SK-N-SH (cell line): Measurements from ENCODE around the gene VN1R2. TPM values are rescaled to one million over a fixed set of nuclear protein-coding genes. Genes with fewer than 3 reads are reported as not detected.
A peak's percentile ranks its signal among the peaks of the same experiment; 100 is the strongest.
"Not testable (repeated sequence)": the region's sequence is repeated elsewhere in the genome, so short reads cannot be mapped to it uniquely, and the experiment has no call there.

ENCODE experiments used
- CTCF ChIA-PET: fragments of 300-600, 350-600 bp; formaldehyde crosslinking; extraction: SDS; loops from one replicate; lab custom pipeline; 2021; lab: Yijun Ruan, JAX
- POLR2A ChIA-PET: fragments of 350-600 bp; sonication (Branson Sonifier 250); formaldehyde crosslinking; extraction: SDS; loops from one replicate; lab custom pipeline; 2020; ENCODE audit warnings: antibody characterized with exemption, inconsistent platforms; lab: Yijun Ruan, JAX
- DNase-seq: peaks from one replicate; pipeline ENCODE4 v3.0.0; 2012
- H2AFZ ChIP-seq: fragments of 200-600 bp; sonication (generic); 2 replicates; pipeline ENCODE4 v1.8.1; 2016; ENCODE audit warnings: antibody characterized with exemption, mild to moderate bottlenecking, low read depth
- H3F3A ChIP-seq: fragments of 200-600 bp; sonication (generic); replicated peaks from 2 replicates; pipeline ENCODE3; 2016; ENCODE audit warnings: antibody characterized with exemption, mild to moderate bottlenecking; ENCODE audit not compliant: insufficient read depth
- H3K27ac ChIP-seq, 2 experiments: fragments of 200-500 bp in 1 of 2; fragments of 200-600 bp in 1 of 2; sonication (Bioruptor generic) in 1 of 2; sonication (generic), shearing (Covaris generic) in 1 of 2; 2 replicates each; pipeline versions ENCODE4 v1.5.1 to v1.6.1; 2014 to 2016; ENCODE audit warnings: low read depth in 2 of 2, inconsistent platforms in 1 of 2, low read length in 1 of 2, mild to moderate bottlenecking in 1 of 2, mixed read lengths in 1 of 2
- H3K27me3 ChIP-seq: fragments of 200-600 bp; sonication (generic), shearing (Covaris generic); 2 replicates; pipeline ENCODE4 v1.6.1; 2016; ENCODE audit warnings: mixed run types; ENCODE audit not compliant: insufficient read depth
- H3K36me3 ChIP-seq, 2 experiments: fragments of 200-500 bp in 1 of 2; fragments of 200-600 bp in 1 of 2; sonication (Bioruptor generic) in 1 of 2; sonication (generic) in 1 of 2; replicated peaks in 1 of 2; 2 replicates each; pipeline versions ENCODE3 to v1.5.1; 2014 to 2016; ENCODE audit warnings: low read length in 1 of 2, mild to moderate bottlenecking in 1 of 2; ENCODE audit not compliant: insufficient read depth in 2 of 2, control insufficient read depth in 1 of 2
- H3K4me1 ChIP-seq, 2 experiments: fragments of 200-500 bp in 1 of 2; fragments of 200-600 bp in 1 of 2; sonication (Bioruptor generic) in 1 of 2; sonication (generic), shearing (Covaris generic) in 1 of 2; 2 replicates each; pipeline versions ENCODE4 v1.5.1 to v1.6.1; 2014 to 2016; ENCODE audit warnings: low read depth in 1 of 2, low read length in 1 of 2, mixed run types in 1 of 2; ENCODE audit not compliant: insufficient read depth in 2 of 2, control insufficient read depth in 1 of 2
- H3K4me2 ChIP-seq: fragments of 200-600 bp; sonication (generic), shearing (Covaris generic); 2 replicates; pipeline ENCODE4 v1.6.1; 2017; ENCODE audit warnings: mixed run types
- H3K4me3 ChIP-seq, 2 experiments: fragments of 200-500 bp in 1 of 2; fragments of 200-600 bp in 1 of 2; sonication (Bioruptor generic) in 1 of 2; sonication (generic), shearing (Covaris generic) in 1 of 2; 2 replicates each; pipeline versions ENCODE4 v1.5.1 to v1.8.1; 2014 to 2016; ENCODE audit warnings: low read depth in 2 of 2, inconsistent platforms in 1 of 2, low read length in 1 of 2, mild to moderate bottlenecking in 1 of 2, mixed read lengths in 1 of 2, moderate library complexity in 1 of 2
- H3K79me2 ChIP-seq: fragments of 200-600 bp; sonication (generic); 2 replicates; pipeline ENCODE4 v1.8.1; 2017; ENCODE audit warnings: mild to moderate bottlenecking; ENCODE audit not compliant: insufficient read depth
- H3K9ac ChIP-seq: fragments of 200-600 bp; sonication (generic); 2 replicates; pipeline ENCODE4 v1.6.1; 2017; ENCODE audit warnings: mixed run types
- H3K9me2 ChIP-seq: fragments of 200-600 bp; sonication (generic); 2 replicates; pipeline ENCODE4 v1.6.1; 2017; ENCODE audit warnings: mixed run types
- H3K9me3 ChIP-seq: fragments of 200-600 bp; sonication (generic); 2 replicates; pipeline ENCODE4 v1.6.1; 2017; ENCODE audit warnings: mixed run types, mild to moderate bottlenecking, moderate library complexity
- H4K20me1 ChIP-seq: fragments of 200-600 bp; sonication (generic); 2 replicates; pipeline ENCODE4 v1.6.1; 2017; ENCODE audit warnings: mild to moderate bottlenecking, mixed run types; ENCODE audit not compliant: insufficient read depth
- FOXJ3 ChIP-seq: sonication (generic); formaldehyde crosslinking; IDR thresholded peaks from 2 replicates; pipeline ENCODE4 v1.5.1; 2020; ENCODE audit warnings: mild to moderate bottlenecking, missing genetic modification reagents
- GABPA ChIP-seq: IDR thresholded peaks from 2 replicates; pipeline ENCODE4 v1.4.0; 2012; ENCODE audit warnings: low read depth, mild to moderate bottlenecking
- GATA2 ChIP-seq: sonication (generic); formaldehyde crosslinking; IDR thresholded peaks from 2 replicates; pipeline ENCODE4 v1.5.0; 2020; ENCODE audit warnings: mild to moderate bottlenecking, missing genetic modification reagents
- MXI1 ChIP-seq: IDR thresholded peaks from 2 replicates; pipeline ENCODE4 v1.6.1; 2012; ENCODE audit warnings: mild to moderate bottlenecking, low read depth, low read length, improper control_type of control experiment
- POLR2AphosphoS5 ChIP-seq: IDR thresholded peaks from 2 replicates; pipeline ENCODE4 v1.6.1; 2012; ENCODE audit warnings: low read depth, low read length
- RCOR1 ChIP-seq: fragments of 150-350 bp; IDR thresholded peaks from 2 replicates; pipeline ENCODE4 v1.6.1; 2017; ENCODE audit warnings: antibody characterized with exemption, low read length
- RFX5 ChIP-seq: IDR thresholded peaks from 2 replicates; pipeline ENCODE4 v1.6.1; 2012; ENCODE audit warnings: mild to moderate bottlenecking, improper control_type of control experiment, low read length
- SMC3 ChIP-seq: IDR thresholded peaks from 2 replicates; pipeline ENCODE4 v1.6.1; 2012; ENCODE audit warnings: low read depth, low read length, improper control_type of control experiment
- TAF1 ChIP-seq: IDR thresholded peaks from 2 replicates; pipeline ENCODE4 v1.6.1; 2012; ENCODE audit warnings: low read depth, mild to moderate bottlenecking, low read length, moderate library complexity, borderline replicate concordance
- WGBS: methylation state at CpG from one replicate; pipeline ENCODE4 v1.1.6; 2017; ENCODE audit warnings: low lambda C conversion rate; 5-methylcytosine and 5-hydroxymethylcytosine counted together
- polyA plus RNA-seq, 3 experiments: library from polyadenylated mRNA; depleted of rRNA; stranded (reverse); fragments of >200 nt; gene quantifications; 2 replicates each; pipeline ENCODE4 v1.2.3, GENCODE V29; 2012
- TF ChIP-seq, protein P1 (sequence below): IDR thresholded peaks from 2 replicates; pipeline ENCODE4 v1.4.0; 2012; ENCODE audit warnings: low read depth, borderline replicate concordance
- TF ChIP-seq, protein P2 (sequence below): fragments of 200-600 bp; sonication (generic); IDR thresholded peaks from 2 replicates; pipeline ENCODE4 v1.6.1; 2017; ENCODE audit warnings: antibody characterized with exemption, mild to moderate bottlenecking, moderate library complexity

VN1R2 gene
- polyA plus RNA-seq, 1 of the 3 experiments (the other 2 are of a cell fraction): not detected

DNA sequence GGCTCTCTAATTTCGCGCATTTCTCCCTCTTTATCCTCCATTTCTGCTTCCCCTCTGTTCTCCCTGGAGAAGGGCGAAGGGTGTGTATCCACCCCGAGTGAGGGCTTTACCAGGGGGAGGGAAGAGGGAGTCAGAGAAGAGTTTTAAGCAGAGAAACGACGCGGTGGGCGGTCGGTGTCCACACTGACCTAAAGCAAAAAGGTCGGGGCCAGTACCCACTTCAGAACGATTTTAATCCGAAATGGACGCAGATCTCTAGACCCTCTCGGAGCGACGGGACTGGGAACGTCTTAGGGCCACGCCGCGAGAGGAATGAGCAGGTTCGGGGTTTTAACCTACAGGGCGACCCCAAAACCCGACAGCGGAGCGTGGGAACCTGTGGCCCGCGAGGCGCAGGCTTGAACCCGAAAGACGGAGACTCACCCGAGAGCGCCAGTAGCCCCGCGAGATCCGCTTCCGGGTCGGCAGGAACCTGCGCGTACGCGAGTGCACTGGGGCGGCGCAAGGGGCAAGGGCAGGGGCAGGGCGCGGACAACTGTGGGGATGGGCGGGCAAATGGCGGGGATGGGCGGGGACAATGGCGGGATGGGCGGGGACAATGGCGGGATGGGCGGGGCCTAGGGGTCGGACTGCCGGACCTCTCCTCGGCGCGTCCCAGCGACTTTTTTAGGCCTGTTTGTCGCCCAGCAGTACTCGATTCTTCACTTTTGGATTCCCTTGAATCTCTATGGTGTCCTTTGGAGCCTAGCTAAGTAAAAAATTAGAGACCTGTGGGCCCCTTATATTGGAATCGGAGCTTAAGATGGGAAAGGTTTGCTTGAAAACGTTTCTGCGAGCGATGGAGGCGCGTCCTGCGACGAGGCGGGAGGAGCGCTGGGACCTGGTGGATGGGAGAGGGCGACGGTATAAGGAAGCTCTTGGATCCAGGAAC is 3.4 kb upstream of the VN1R2 start, which contains the start of gene ZNF677 (continued):
- TF ChIP-seq, protein P1, sequence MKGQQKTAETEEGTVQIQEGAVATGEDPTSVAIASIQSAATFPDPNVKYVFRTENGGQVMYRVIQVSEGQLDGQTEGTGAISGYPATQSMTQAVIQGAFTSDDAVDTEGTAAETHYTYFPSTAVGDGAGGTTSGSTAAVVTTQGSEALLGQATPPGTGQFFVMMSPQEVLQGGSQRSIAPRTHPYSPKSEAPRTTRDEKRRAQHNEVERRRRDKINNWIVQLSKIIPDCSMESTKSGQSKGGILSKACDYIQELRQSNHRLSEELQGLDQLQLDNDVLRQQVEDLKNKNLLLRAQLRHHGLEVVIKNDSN: no peak
- TF ChIP-seq SMC3 (no peak), RCOR1 (no peak), GABPA (peak; percentile 87), GATA2 (CRISPR knock-in tag) (no peak), FOXJ3 (no peak), MXI1 (no peak), POLR2AphosphoS5 (peak; percentile 65), TAF1 (no peak), RFX5 (no peak)
- TF ChIP-seq, protein P2, sequence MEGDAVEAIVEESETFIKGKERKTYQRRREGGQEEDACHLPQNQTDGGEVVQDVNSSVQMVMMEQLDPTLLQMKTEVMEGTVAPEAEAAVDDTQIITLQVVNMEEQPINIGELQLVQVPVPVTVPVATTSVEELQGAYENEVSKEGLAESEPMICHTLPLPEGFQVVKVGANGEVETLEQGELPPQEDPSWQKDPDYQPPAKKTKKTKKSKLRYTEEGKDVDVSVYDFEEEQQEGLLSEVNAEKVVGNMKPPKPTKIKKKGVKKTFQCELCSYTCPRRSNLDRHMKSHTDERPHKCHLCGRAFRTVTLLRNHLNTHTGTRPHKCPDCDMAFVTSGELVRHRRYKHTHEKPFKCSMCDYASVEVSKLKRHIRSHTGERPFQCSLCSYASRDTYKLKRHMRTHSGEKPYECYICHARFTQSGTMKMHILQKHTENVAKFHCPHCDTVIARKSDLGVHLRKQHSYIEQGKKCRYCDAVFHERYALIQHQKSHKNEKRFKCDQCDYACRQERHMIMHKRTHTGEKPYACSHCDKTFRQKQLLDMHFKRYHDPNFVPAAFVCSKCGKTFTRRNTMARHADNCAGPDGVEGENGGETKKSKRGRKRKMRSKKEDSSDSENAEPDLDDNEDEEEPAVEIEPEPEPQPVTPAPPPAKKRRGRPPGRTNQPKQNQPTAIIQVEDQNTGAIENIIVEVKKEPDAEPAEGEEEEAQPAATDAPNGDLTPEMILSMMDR: no peak

DNA sequence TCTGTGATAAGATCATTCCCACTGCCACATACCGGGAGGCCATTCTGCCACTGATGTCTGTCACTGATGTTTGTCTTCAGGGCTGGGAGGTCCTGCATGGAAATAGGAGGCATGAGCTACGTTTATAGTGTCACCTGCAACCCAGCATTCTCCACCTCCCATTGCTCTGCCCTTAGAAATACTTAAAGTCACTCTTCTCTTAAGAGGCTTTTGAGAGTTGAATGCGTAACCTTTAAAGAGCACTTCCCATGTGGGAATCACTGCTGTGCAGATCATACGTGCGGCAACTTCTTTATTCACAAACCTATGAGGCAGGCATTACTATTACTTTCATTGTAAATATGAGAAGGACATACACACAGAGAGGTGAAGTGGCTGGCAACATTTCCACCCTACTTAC is 9.5 kb downstream of the VN1R2 start, which contains the start of gene VN1R4:
TSS of gene VN1R4 (minus strand) at position 101 of the 400 bp plus-strand sequence. CDS start at position 43, 58 bp downstream.
- H2AFZ ChIP-seq, H3K9ac ChIP-seq, H3K4me2 ChIP-seq, H3K4me3 ChIP-seq, H3F3A ChIP-seq, H4K20me1 ChIP-seq, H3K79me2 ChIP-seq, H3K9me3 ChIP-seq, CTCF ChIA-PET, H3K27ac ChIP-seq, DNase-seq, H3K27me3 ChIP-seq, H3K36me3 ChIP-seq, H3K9me2 ChIP-seq, POLR2A ChIA-PET, H3K4me1 ChIP-seq: not testable (repeated sequence)
- 53% methylated on average over 4 of the region's 5 CpGs for WGBS

DNA sequence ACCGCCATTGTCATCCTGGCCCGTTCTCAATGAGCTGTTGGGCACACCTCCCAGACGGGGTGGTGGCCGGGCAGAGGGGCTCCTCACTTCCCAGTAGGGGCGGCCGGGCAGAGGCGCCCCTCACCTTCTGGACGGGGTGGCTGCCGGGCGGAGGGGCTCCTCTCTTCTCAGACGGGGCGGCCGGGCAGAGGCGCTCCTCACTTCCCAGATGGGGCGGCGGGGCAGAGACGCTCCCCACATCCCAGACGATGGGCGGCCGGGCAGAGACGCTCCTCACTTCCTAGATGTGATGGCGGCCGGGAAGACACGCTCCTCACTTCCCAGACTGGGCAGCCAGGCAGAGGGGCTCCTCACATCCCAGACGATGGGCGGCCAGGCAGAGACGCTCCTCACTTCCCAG is 11.8 kb downstream of the VN1R2 start:
- H3K4me1 ChIP-seq, H3K27me3 ChIP-seq, H3K9me2 ChIP-seq, CTCF ChIA-PET, DNase-seq, H3K9me3 ChIP-seq, H3F3A ChIP-seq, H3K4me3 ChIP-seq, H3K4me2 ChIP-seq, POLR2A ChIA-PET, H2AFZ ChIP-seq, H3K79me2 ChIP-seq, H3K27ac ChIP-seq, H3K9ac ChIP-seq, H4K20me1 ChIP-seq, H3K36me3 ChIP-seq: not testable (repeated sequence)
- WGBS: 41% methylated on average over 11 of the region's 27 CpGs
